Measurements from ENCODE around the gene ABHD6.

DNA sequence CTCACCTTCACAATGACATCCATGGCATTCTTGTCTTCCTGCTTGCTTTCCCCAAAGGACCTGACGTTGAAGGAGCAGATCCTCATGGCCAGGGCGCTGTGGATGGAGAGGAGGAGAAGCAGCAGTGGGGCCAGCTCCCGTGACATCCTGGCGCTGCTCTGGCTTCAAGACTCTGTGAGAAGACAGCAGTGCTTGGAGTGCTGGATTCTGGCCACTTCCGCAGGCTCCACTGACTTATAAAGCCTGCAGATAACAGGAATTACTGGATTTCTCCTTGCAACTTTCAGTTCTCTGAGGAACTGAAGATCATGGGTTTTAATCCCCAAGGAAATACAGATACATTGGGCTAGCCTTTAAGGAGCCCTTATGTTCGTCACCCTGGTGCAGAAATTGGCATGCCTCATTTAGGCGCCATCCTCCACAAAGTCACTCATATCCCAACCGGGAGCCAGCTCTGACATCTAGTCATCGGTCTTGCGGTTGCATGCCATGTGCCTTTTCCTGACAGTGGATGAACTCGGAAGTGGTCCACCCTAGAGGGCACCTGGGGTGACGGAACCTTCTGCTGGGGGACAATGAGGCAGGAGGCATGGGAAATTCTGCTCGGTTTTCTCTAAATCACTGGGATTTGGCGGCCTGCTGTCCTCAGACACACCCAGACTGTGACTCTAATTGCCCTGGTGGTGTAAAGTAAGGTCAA, 26.7 kb upstream of the ABHD6 start, which contains the start of gene DNASE1L3:
- TF ChIP-seq, protein P1, sequence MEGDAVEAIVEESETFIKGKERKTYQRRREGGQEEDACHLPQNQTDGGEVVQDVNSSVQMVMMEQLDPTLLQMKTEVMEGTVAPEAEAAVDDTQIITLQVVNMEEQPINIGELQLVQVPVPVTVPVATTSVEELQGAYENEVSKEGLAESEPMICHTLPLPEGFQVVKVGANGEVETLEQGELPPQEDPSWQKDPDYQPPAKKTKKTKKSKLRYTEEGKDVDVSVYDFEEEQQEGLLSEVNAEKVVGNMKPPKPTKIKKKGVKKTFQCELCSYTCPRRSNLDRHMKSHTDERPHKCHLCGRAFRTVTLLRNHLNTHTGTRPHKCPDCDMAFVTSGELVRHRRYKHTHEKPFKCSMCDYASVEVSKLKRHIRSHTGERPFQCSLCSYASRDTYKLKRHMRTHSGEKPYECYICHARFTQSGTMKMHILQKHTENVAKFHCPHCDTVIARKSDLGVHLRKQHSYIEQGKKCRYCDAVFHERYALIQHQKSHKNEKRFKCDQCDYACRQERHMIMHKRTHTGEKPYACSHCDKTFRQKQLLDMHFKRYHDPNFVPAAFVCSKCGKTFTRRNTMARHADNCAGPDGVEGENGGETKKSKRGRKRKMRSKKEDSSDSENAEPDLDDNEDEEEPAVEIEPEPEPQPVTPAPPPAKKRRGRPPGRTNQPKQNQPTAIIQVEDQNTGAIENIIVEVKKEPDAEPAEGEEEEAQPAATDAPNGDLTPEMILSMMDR (conservative IDR thresholded peaks at IDR 0.05) = no peak
- no peak for TF ChIP-seq EZH2 (IDR thresholded peaks at IDR 0.05; ENCODE audit: low read depth)
